PC-3 (cell line): ENCODE measurements around the gene PPHLN1.

ENCODE experiments used
- EZH2 ChIP-seq: fragments of 300-600 bp; sonication (generic); IDR thresholded peaks from one replicate; pipeline ENCODE4 v1.6.1; 2017; ENCODE audit warnings: antibody characterized with exemption, mild to moderate bottlenecking, low read length; ENCODE audit not compliant: unreplicated experiment
- EZH2phosphoT487 ChIP-seq: fragments of 300-600 bp; sonication (generic); IDR thresholded peaks from 2 replicates; pipeline ENCODE4 v1.6.1; 2018; ENCODE audit warnings: mild to moderate bottlenecking, antibody characterized with exemption, low read length, borderline replicate concordance
- TF ChIP-seq, protein P1 (sequence below): fragments of 300-600 bp; sonication (generic); conservative IDR thresholded peaks from 2 replicates; pipeline ENCODE4 v1.5.1; 2017; ENCODE audit warnings: antibody characterized with exemption, low read depth, mild to moderate bottlenecking, low read length

DNA sequence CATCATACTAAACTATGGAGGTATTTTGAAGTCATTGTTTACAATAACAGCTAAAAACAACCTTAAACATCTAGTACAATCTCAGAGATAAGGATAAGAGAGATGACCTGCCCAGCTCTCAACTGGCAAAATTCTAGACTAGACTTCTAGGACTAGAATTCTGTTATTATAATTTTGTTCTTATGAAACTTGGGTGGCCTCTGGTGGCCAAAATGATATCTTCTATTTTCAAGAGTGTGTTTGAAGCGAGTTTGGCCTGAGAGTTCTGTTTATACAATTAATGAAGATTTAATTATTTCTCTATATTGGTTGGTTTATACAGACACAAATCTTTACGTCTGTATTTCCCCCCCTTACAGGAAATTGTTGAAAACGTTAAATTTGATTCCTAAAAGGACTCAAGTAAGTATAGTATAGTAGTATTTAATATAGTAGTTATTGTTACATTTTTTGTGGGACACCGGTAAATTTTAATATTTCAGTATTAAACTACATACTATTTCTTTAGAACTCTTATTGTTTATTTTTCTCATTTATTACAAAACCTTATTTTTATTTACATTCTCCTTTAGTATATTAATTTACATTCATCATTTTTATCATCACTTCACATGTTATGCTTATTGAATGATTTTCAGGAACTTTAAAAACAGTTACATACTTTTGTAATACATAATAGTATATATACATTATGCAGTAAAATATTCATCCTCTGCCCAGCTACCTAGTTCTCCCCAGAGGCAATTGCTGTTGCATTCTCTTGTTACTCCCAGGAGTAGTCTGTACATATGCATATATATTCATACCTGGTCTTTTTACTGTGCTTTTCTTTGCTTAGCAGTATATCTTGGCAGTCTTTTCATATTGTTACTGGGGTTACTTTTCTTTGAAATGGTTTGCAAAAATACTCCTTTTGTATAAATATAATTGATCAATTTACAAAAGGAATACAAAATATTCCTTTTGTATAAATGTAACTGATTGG is 6.6 kb downstream of the PPHLN1 start:
- TF ChIP-seq, protein P1, sequence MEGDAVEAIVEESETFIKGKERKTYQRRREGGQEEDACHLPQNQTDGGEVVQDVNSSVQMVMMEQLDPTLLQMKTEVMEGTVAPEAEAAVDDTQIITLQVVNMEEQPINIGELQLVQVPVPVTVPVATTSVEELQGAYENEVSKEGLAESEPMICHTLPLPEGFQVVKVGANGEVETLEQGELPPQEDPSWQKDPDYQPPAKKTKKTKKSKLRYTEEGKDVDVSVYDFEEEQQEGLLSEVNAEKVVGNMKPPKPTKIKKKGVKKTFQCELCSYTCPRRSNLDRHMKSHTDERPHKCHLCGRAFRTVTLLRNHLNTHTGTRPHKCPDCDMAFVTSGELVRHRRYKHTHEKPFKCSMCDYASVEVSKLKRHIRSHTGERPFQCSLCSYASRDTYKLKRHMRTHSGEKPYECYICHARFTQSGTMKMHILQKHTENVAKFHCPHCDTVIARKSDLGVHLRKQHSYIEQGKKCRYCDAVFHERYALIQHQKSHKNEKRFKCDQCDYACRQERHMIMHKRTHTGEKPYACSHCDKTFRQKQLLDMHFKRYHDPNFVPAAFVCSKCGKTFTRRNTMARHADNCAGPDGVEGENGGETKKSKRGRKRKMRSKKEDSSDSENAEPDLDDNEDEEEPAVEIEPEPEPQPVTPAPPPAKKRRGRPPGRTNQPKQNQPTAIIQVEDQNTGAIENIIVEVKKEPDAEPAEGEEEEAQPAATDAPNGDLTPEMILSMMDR: peak; percentile 73
- TF ChIP-seq EZH2 (no peak), EZH2phosphoT487 (no peak)
